ENCODE measurements around the gene PSME3.

- TF ChIP-seq, protein P1, sequence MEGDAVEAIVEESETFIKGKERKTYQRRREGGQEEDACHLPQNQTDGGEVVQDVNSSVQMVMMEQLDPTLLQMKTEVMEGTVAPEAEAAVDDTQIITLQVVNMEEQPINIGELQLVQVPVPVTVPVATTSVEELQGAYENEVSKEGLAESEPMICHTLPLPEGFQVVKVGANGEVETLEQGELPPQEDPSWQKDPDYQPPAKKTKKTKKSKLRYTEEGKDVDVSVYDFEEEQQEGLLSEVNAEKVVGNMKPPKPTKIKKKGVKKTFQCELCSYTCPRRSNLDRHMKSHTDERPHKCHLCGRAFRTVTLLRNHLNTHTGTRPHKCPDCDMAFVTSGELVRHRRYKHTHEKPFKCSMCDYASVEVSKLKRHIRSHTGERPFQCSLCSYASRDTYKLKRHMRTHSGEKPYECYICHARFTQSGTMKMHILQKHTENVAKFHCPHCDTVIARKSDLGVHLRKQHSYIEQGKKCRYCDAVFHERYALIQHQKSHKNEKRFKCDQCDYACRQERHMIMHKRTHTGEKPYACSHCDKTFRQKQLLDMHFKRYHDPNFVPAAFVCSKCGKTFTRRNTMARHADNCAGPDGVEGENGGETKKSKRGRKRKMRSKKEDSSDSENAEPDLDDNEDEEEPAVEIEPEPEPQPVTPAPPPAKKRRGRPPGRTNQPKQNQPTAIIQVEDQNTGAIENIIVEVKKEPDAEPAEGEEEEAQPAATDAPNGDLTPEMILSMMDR (IDR thresholded peaks at IDR 0.05) = peak; percentile 14; the same call in 1 of the 2 replicates
- TF ChIP-seq RCOR1 (IDR thresholded peaks at IDR 0.05; ENCODE audit: low read length) (no peak), RAD21 (IDR thresholded peaks at IDR 0.05; ENCODE audit: low read length) (no peak), POLR2AphosphoS5 (IDR thresholded peaks at IDR 0.05; ENCODE audit: low read depth, low read length) (peak; percentile 94), FOSL2 (IDR thresholded peaks at IDR 0.05; ENCODE audit: borderline replicate concordance, low read depth) (no peak), RFX5 (IDR thresholded peaks at IDR 0.05; ENCODE audit: low read length) (no peak), SMC3 (IDR thresholded peaks at IDR 0.05; ENCODE audit: low read depth, low read length) (no peak), CHD2 (IDR thresholded peaks at IDR 0.05; ENCODE audit: low read length, partially characterized antibody) (peak; percentile 14), GABPA (IDR thresholded peaks at IDR 0.05; ENCODE audit: low read depth) (peak; percentile 84), TAF1 (IDR thresholded peaks at IDR 0.05; ENCODE audit: borderline replicate concordance, low read depth, low read length) (peak; percentile 70), RXRA (IDR thresholded peaks at IDR 0.05; ENCODE audit: borderline replicate concordance, low read depth) (no peak), MAX (IDR thresholded peaks at IDR 0.05; ENCODE audit: low read depth) (peak; percentile 99)
- TF ChIP-seq, protein P2, sequence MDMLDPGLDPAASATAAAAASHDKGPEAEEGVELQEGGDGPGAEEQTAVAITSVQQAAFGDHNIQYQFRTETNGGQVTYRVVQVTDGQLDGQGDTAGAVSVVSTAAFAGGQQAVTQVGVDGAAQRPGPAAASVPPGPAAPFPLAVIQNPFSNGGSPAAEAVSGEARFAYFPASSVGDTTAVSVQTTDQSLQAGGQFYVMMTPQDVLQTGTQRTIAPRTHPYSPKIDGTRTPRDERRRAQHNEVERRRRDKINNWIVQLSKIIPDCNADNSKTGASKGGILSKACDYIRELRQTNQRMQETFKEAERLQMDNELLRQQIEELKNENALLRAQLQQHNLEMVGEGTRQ (IDR thresholded peaks at IDR 0.05; ENCODE audit: borderline replicate concordance, low read depth, low read length) = 0 out of 2 replicates have a peak, but pooled peaks have one; percentile 7
- TF ChIP-seq, protein P3, sequence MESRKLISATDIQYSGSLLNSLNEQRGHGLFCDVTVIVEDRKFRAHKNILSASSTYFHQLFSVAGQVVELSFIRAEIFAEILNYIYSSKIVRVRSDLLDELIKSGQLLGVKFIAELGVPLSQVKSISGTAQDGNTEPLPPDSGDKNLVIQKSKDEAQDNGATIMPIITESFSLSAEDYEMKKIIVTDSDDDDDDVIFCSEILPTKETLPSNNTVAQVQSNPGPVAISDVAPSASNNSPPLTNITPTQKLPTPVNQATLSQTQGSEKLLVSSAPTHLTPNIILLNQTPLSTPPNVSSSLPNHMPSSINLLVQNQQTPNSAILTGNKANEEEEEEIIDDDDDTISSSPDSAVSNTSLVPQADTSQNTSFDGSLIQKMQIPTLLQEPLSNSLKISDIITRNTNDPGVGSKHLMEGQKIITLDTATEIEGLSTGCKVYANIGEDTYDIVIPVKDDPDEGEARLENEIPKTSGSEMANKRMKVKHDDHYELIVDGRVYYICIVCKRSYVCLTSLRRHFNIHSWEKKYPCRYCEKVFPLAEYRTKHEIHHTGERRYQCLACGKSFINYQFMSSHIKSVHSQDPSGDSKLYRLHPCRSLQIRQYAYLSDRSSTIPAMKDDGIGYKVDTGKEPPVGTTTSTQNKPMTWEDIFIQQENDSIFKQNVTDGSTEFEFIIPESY (IDR thresholded peaks at IDR 0.05; ENCODE audit: borderline replicate concordance, low read depth) = peak; percentile 28; the same call in 1 of the 2 replicates
These were observed at the start of gene PSME3 for GRCh38 chr17:42832934-42833766.
